Neural progenitor cell (in vitro differentiated cells): Measurements from ENCODE around the gene GOLGA6A.

Experiments used
- EZH2 ChIP-seq: fragments of 200-600 bp; sonication (generic); IDR thresholded peaks from 2 replicates; pipeline ENCODE4 v1.6.1; 2017; ENCODE audit warnings: antibody characterized with exemption, mild to moderate bottlenecking, moderate library complexity
- TF ChIP-seq, protein P1 (sequence below): fragments of 200-600 bp; sonication (generic); IDR thresholded peaks from 2 replicates; pipeline ENCODE4 v1.5.1; 2017; ENCODE audit warnings: antibody characterized with exemption, mild to moderate bottlenecking

DNA sequence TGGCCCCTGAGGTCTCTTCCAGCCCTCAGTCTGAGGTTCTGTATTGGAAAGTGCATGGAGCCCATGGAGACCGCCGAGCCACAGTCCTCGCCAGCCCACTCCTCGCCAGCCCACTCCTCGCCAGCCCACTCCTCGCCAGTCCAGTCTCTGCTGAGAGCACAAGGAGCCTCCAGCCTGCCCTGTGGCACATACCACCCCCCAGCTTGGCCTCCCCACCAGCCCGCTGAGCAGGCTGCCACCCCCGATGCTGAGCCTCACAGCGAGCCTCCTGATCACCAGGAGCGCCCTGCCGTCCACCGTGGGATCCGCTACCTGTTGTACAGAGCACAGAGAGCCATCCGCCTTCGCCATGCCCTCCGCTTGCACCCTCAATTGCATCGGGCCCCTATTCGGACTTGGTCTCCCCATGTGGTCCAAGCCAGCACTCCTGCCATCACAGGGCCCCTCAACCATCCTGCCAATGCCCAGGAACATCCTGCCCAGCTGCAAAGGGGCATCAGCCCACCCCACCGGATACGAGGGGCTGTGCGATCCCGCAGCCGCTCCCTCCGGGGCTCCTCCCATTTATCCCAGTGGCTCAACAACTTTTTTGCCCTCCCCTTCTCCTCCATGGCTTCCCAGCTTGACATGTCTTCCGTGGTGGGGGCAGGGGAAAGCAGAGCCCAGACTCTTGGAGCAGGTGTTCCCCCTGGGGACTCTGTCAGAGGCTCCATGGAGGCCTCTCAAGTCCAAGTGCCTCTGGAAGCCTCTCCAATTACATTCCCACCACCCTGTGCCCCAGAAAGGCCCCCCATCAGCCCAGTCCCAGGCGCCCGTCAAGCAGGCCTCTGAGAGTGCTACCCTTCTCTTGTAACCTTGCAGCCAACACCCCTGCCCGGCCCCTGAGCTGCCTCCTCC, 47.0 kb downstream of the GOLGA6A start:
- TF ChIP-seq, protein P1, sequence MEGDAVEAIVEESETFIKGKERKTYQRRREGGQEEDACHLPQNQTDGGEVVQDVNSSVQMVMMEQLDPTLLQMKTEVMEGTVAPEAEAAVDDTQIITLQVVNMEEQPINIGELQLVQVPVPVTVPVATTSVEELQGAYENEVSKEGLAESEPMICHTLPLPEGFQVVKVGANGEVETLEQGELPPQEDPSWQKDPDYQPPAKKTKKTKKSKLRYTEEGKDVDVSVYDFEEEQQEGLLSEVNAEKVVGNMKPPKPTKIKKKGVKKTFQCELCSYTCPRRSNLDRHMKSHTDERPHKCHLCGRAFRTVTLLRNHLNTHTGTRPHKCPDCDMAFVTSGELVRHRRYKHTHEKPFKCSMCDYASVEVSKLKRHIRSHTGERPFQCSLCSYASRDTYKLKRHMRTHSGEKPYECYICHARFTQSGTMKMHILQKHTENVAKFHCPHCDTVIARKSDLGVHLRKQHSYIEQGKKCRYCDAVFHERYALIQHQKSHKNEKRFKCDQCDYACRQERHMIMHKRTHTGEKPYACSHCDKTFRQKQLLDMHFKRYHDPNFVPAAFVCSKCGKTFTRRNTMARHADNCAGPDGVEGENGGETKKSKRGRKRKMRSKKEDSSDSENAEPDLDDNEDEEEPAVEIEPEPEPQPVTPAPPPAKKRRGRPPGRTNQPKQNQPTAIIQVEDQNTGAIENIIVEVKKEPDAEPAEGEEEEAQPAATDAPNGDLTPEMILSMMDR: no peak
- no peak for TF ChIP-seq EZH2
